PC-3 (cell line): ENCODE results near the gene NAGK.

Experiments used
- CTCF ChIP-seq: fragments of 300-600 bp; sonication (generic); conservative IDR thresholded peaks from 2 replicates; pipeline ENCODE4 v1.5.1; 2017; ENCODE audit warnings: antibody characterized with exemption, low read depth, mild to moderate bottlenecking, low read length
- EZH2 ChIP-seq: fragments of 300-600 bp; sonication (generic); IDR thresholded peaks from one replicate; pipeline ENCODE4 v1.6.1; 2017; ENCODE audit warnings: antibody characterized with exemption, mild to moderate bottlenecking, low read length; ENCODE audit not compliant: unreplicated experiment
- EZH2phosphoT487 ChIP-seq: fragments of 300-600 bp; sonication (generic); IDR thresholded peaks from 2 replicates; pipeline ENCODE4 v1.6.1; 2018; ENCODE audit warnings: mild to moderate bottlenecking, antibody characterized with exemption, low read length, borderline replicate concordance

- no peak for TF ChIP-seq CTCF
- no peak for TF ChIP-seq EZH2
- no peak for TF ChIP-seq EZH2phosphoT487
These were observed 33.2 kb downstream of the NAGK start for GRCh38 chr2:71101656-71102055.
